Measurements from ENCODE around the gene AMPD3.

DNA sequence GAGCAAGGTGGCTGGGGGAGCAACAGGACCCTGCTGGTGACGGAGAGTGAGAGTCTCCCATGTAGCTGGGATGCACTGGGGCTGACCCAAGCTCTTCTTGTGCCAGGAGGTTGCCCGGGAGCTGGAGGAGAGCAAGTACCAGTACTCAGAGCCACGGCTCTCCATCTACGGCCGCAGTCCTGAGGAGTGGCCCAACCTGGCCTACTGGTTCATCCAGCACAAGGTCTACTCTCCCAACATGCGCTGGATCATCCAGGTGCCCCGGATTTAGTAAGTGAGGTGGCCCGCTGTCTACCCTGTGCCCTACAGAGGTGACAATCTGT lies 40.4 kb downstream of the AMPD3 start:
- TF ChIP-seq CTCF (IDR thresholded peaks at IDR 0.05; ENCODE audit: low read depth, low read length) (no peak), EZH2phosphoT487 (IDR thresholded peaks at IDR 0.05; ENCODE audit: low read depth) (no peak)
